IPS-18c (cell line): ENCODE measurements around the gene NEAT1.
A peak's percentile ranks its signal among the peaks of the same experiment; 100 is the strongest.

Experiments
- H3K4me3 ChIP-seq: 2 replicates; pipeline ENCODE4 v1.7.0; 2013; ENCODE audit warnings: low read depth, mild to moderate bottlenecking, low read length, moderate library complexity; ENCODE audit not compliant: insufficient read depth
- H3K9me3 ChIP-seq: one replicate; pipeline ENCODE4 v1.6.1; 2013; ENCODE audit warnings: mild to moderate bottlenecking, low read length, moderate library complexity; ENCODE audit not compliant: control insufficient read depth, insufficient read depth

NEAT1 gene

GRCh38 chr11:65426839-65427690, 4.5 kb downstream of the NEAT1 start:
- 0 out of 2 replicates have a peak overlapping the region, but pooled peaks have one; percentile 22 for H3K4me3 ChIP-seq

DNA sequence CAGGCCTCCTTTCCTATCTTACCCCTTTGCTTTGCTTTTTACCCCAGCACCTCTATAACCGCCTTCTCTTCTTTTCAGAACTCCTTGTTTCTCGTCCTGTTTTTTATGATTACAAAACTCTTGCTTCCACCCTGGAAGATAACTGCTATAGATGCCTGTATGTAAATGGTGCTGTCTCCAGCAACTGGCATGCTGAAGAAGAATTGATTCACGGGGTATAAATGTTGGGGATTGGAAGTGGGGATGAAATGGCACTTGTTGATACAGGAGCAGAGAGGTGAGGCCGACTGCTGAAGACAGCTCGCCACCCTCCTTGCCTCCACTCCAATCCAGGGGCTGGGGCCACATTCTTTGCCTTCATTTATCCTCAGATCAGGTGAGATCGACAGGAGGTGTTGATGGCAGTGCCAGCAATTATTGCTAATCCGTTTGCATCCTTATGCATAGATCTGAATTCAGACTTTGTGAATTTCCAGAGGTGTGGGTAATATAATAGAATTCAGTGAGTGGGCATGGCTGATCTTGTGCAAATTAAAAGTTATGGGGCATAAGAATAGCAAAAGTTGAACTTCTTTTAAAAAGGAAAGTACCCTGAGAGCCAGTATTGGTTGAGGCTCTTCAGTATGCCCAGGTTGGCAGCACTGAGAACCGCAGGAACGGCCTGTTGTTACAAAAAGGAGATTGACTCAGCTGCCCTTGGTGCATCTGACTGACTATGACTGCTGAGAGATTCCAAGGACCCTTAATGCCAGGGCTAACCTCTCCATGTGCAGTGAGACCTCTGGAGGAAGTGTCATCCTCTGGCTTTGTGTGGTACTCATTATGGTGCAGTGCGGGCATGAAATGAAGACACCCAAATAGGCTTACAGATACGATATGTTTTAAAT, 5.3 kb downstream of the NEAT1 start:
- H3K4me3 ChIP-seq: no peak overlapping the region
- H3K9me3 ChIP-seq: no peaks in the 10 kb centered on the region

More at GRCh38 chr11:65426839-65427690, 4.5 kb downstream of the NEAT1 start:
- no peaks in the 10 kb centered on the region for H3K9me3 ChIP-seq

GRCh38 chr11:65428578-65429067, 6.0 kb downstream of the NEAT1 start:
- Histone ChIP-seq H3K9me3 (no peaks in the 10 kb centered on the region), H3K4me3 (no peak overlapping the region)

DNA sequence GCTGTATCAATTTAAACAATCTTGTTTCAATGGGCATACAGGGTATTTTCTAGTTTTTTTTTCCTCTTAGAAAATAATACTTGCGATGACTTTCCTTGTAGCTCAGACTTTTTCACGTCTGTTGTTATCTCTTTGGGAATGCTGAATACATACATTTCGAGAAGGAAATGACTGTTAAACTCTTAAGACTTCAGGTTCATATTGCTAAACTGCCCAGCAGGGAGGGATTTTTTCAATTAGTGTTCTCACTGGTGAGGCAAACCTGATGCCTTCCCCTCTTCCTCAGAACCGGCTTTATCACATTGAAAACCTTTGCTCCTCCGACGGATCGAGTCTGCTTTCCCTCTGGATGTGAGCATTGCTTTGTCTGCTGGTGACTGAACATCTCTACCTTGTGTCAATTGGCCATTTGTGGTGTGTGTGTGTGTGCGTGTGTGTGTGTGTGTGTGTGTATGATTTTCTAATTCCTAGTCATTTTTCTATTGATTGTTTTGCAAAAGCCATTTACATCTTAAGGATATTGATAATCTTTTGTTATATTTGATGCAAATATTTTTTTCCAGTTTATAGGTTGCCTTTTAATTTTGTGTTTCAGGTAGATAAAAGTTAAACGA, 6.6 kb downstream of the NEAT1 start:
- Histone ChIP-seq H3K9me3 (no peaks in the 10 kb centered on the region), H3K4me3 (no peak overlapping the region)

GRCh38 chr11:65429724-65430405, 7.3 kb downstream of the NEAT1 start:
- no peaks in the 10 kb centered on the region for H3K9me3 ChIP-seq
- no peak overlapping the region for H3K4me3 ChIP-seq

DNA sequence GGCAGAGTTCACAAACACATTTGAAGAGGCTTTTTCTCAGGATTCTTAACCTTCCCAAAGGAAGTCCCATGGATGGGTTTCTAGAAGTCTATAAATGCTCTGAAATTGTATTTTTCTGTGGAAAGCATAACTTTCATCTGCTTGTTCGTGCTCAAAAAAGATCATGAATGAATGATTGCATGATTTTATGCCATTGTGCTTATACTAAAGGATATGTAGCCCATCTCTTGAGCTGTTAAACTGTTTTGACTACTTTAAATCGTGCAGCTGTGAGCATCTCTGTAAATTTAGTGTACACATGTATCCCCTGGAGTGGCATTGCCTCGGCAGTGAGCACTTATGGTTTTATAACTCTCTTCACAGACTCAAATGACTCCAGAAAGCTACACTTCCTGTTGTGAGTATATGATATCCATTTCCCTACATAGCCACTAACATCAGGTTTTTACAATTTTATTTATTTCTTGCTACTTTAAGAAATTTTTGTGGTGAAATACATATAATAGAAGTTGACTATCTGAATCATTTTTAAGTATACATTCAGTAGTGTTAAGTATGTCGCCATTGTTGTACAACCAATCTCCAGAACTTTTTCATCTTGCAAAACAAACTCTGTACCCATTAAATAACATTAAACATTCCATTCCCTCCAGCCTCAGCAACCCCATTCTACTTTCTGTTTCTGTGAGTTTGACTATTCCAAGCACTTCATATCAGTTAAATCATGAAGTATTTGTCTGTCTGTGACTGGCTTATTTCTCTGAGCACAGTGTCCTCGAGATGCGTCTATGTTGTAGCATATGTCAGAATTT, 8.0 kb downstream of the NEAT1 start:
- no peak overlapping the region for H3K4me3 ChIP-seq
- H3K9me3 ChIP-seq: no peaks in the 10 kb centered on the region

DNA sequence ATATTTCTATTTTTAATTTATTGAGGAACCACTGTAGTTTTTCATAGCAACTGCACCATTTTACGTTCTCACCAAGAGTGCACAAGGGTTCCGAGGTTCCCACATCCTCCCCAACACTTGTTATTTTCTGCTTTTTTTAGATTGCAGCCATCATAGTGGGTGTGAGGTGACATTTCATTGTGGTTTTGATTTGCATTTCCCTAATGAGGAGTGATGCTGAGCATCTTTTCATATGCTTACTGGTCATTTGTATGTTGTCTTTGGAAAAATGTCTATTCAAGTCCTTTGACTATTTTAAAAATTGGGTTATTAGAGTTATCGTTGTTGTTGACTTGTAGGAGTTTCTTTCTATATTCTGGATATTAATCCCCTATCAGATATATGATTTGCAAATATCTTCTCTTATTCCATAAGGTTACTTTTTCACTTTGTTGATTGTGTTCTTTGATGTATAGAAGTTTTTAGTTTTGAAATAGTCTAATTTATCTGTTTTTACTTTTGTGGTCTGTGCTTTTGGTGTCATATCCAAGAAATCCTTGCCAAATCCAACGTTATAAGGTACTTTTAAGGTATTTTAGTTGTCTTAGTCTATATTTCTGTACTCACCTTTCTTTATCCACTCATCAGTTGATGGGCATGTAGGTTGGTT, 9.0 kb downstream of the NEAT1 start:
- Histone ChIP-seq H3K4me3 (no peak overlapping the region), H3K9me3 (no peaks in the 10 kb centered on the region)

GRCh38 chr11:65432100-65432650, 9.6 kb downstream of the NEAT1 start:
- Histone ChIP-seq H3K4me3 (no peak overlapping the region), H3K9me3 (no peaks in the 10 kb centered on the region)

DNA sequence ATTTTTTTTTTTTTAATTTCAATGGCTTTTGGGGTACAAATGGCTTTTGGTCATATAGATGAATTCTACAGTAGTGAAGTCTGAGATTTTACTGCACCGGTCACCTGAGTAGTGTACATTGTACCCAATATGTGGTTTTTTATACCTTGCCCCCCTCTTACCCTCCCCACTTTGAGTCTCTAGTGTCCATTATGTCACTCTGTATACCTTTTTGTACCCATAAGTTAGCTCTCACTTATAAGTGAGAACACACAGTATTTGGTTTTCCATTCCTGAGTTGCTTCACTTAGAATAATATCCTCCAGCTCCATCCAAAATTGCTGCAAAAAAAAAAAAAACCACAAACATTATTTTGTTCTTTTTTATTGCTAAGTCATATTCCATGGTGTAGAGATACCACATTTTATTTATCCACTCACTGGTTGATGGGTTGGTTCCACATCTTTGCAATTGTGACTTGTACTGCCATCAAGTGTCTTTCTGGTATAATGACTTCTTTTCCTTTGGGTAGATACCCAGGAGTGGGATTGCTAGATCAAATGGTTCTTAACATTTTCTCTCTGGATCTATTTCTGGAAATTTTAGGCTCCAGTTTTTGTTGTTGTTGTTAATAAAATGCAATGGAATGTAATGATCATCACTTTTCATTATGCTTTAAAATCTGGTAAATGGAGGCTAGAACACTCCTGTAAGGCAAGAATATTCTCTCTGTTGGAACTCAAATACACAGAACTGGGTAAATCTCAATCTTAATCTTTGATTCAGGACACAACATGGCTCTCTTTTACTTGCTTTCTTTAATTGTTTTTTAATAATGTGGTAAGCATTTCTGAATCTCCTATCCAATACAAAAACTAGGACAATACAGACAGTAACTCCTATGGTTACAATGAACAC, 10.3 kb downstream of the NEAT1 start:
- Histone ChIP-seq H3K9me3 (no peaks in the 10 kb centered on the region), H3K4me3 (no peak overlapping the region)

DNA sequence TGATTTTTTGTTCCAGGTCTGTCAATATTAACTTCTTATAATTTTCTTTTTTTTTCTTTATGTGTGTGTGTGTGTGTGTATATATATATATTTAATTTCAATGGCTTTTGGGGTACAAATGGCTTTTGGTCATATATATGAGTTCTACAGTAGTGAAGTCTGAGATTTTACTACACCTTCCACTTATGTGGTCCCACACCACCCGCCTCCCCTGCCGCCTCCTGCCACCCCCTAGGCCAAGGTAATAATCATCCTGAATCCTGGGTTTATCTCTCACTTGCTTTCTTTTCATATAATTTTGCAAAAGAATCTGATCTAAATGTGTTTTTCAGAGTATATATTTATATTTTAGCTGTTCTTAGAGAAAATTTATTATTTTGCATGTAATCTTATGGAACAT, 11.1 kb downstream of the NEAT1 start:
- H3K9me3 ChIP-seq: no peaks in the 10 kb centered on the region

DNA sequence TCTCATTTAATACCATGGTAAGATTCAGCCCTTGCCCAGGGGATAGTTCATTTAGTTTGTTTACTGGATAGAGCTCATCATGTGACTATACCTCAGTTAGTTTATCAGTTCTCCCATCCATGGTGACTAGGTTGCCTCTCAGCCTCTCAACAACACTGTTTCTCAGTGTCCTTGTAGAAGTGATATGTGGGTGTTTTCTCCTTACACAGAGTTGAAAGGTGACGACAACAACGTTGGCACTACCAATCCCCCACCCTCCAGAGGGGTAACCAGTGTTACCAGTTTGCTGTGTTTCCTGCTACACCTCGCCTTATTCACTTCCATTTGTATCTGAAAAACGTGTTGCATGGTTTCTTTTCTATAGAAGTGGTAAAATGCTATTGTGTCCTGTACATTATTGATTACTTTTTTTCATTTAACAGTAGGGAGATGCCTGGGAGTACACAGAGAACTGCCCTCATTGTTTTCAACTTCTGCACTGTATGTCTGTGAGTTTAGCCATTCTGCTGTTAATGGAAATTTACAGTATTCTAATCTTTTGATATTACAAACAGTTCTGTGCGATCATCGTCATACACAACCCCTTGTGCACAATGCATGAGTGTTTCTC, 11.6 kb downstream of the NEAT1 start:
- no peak overlapping the region for H3K4me3 ChIP-seq
- no peaks in the 10 kb centered on the region for H3K9me3 ChIP-seq

More for the DNA sequence above, 11.1 kb downstream of the NEAT1 start:
- H3K4me3 ChIP-seq: no peak overlapping the region

DNA sequence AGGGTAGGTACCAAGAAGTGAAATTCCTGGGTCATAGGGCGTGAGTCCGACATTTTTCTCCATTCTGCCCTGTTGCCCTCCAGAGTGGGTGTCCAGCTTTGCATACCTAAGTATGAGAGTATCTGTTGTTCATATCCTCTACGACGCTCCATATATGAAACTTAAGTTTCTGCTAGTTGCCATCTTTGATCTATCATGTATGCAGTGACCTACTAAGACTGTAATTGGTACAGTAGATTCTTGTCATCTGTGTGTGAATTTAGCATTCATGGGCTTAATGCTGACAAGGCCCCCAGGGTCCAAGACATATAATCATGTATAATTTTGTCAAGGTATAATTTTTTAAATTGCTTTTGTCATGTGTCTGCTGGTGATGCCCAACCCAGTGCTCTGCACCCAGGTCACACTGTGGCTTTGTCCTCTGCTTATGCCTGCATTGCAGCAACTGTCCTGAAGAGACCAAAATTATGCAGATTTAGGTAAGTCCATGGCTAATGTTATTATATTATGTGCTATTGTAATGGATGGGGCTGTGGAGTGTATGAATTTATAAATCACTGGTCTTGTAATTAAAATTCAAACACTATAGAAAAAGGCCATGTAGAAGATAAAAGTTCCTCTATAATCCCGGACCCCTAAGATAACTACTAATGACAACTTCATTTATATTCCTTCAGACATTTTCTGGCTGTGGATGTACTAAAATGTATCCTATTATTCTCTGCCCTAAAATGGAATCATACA, 12.2 kb downstream of the NEAT1 start:
- H3K4me3 ChIP-seq: no peak overlapping the region
- H3K9me3 ChIP-seq: no peaks in the 10 kb centered on the region

- Histone ChIP-seq H3K4me3 (no peak overlapping the region), H3K9me3 (no peaks in the 10 kb centered on the region)
These were observed 12.9 kb downstream of the NEAT1 start for GRCh38 chr11:65435411-65435931.
